ENCODE measurements around the gene CASP8. TPM values are rescaled to one million over a fixed set of nuclear protein-coding genes. Genes with fewer than 3 reads are reported as not detected.
A peak's percentile ranks its signal among the peaks of the same experiment; 100 is the strongest.

The CASP8 gene
- total and polyA plus RNA-seq, 2 of the 13 experiments (the other 11 are each of a cell fraction or from before 2014, with no cell fraction given), result 25.0 to 52.8 TPM

DNA sequence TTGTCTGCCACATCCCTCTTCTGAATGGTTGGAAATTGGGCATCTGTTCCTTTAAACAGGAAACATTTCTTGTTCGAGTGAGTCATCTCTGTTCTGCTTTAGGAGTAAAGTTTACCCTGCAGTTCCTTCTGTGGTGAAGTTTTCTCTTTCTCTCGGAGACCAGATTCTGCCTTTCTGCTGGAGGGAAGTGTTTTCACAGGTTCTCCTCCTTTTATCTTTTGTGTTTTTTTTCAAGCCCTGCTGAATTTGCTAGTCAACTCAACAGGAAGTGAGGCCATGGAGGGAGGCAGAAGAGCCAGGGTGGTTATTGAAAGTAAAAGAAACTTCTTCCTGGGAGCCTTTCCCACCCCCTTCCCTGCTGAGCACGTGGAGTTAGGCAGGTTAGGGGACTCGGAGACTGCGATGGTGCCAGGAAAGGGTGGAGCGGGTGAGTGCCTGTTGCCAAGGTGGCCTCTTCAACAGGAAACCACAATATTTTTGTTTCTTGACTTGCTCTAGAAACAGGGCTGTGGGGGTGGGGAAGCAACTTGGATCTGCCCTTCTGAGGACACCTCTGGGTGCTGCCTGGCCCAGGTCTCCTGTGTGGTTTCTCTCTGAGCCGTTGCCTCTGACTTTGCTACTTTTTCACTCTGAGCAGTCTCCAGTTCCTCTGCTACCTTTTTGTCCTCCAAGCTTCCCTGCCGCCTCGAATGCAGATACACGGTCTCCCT, 2.2 kb upstream of the CASP8 start (continued):
- TF ChIP-seq, protein P1, sequence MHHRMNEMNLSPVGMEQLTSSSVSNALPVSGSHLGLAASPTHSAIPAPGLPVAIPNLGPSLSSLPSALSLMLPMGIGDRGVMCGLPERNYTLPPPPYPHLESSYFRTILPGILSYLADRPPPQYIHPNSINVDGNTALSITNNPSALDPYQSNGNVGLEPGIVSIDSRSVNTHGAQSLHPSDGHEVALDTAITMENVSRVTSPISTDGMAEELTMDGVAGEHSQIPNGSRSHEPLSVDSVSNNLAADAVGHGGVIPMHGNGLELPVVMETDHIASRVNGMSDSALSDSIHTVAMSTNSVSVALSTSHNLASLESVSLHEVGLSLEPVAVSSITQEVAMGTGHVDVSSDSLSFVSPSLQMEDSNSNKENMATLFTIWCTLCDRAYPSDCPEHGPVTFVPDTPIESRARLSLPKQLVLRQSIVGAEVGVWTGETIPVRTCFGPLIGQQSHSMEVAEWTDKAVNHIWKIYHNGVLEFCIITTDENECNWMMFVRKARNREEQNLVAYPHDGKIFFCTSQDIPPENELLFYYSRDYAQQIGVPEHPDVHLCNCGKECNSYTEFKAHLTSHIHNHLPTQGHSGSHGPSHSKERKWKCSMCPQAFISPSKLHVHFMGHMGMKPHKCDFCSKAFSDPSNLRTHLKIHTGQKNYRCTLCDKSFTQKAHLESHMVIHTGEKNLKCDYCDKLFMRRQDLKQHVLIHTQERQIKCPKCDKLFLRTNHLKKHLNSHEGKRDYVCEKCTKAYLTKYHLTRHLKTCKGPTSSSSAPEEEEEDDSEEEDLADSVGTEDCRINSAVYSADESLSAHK (CRISPR knock-in tag; IDR thresholded peaks at IDR 0.05; ENCODE audit: borderline replicate concordance), result no peak
- TF ChIP-seq ZMYM2 (CRISPR knock-in tag; IDR thresholded peaks at IDR 0.05) (no peak), ZNF550 (CRISPR knock-in tag; IDR thresholded peaks at IDR 0.05; ENCODE audit: borderline replicate concordance) (no peak), ZNF672 (CRISPR knock-in tag; IDR thresholded peaks at IDR 0.05) (no peak), BRF2 (CRISPR knock-in tag; IDR thresholded peaks at IDR 0.05) (no peak; the same call in 1 of the 2 replicates), ZFP62 (CRISPR knock-in tag; IDR thresholded peaks at IDR 0.05) (no peak), ZNF577 (CRISPR knock-in tag; IDR thresholded peaks at IDR 0.05; ENCODE audit: borderline replicate concordance, low read depth) (no peak), ZHX1 (CRISPR knock-in tag; IDR thresholded peaks at IDR 0.05; ENCODE audit: low read depth) (peak; percentile 36; the same call in 1 of the 2 replicates), ZC3H13 (CRISPR knock-in tag; IDR thresholded peaks at IDR 0.05) (no peak; the same call in 1 of the 2 replicates), FOXK1 (CRISPR knock-in tag; IDR thresholded peaks at IDR 0.05; ENCODE audit: borderline replicate concordance, low read depth) (no peak), SMARCC2 (IDR thresholded peaks at IDR 0.05) (no peak), RARG (CRISPR knock-in tag; IDR thresholded peaks at IDR 0.05; ENCODE audit: low read depth) (no peak), HDAC2 (CRISPR knock-in tag; IDR thresholded peaks at IDR 0.05) (peak; percentile 51), ZNF34 (CRISPR knock-in tag; IDR thresholded peaks at IDR 0.05; ENCODE audit: borderline replicate concordance) (no peak), ZNF441 (CRISPR knock-in tag; IDR thresholded peaks at IDR 0.05; ENCODE audit: borderline replicate concordance) (no peak), KAT8 (CRISPR knock-in tag; IDR thresholded peaks at IDR 0.05) (peak; percentile 56), PRPF4 (IDR thresholded peaks at IDR 0.05; ENCODE audit: low read depth, low read length, poor library complexity, severe bottlenecking) (no peak), CBX2 (IDR thresholded peaks at IDR 0.05; ENCODE audit: low read depth, low read length) (no peak), CBX2 (CRISPR knock-in tag; IDR thresholded peaks at IDR 0.05; ENCODE audit: low read depth) (peak; percentile 70; the same call in 1 of the 2 replicates), ISL2 (CRISPR knock-in tag; IDR thresholded peaks at IDR 0.05) (no peak), FOSL1 (CRISPR knock-in tag; IDR thresholded peaks at IDR 0.05; ENCODE audit: borderline replicate concordance) (peak; percentile 78; the same call in 1 of the 2 replicates), NFIC (IDR thresholded peaks at IDR 0.05; ENCODE audit: low read length) (0 out of 2 replicates have a peak, but pooled peaks have one; percentile 39)
- TF ChIP-seq, protein P2, sequence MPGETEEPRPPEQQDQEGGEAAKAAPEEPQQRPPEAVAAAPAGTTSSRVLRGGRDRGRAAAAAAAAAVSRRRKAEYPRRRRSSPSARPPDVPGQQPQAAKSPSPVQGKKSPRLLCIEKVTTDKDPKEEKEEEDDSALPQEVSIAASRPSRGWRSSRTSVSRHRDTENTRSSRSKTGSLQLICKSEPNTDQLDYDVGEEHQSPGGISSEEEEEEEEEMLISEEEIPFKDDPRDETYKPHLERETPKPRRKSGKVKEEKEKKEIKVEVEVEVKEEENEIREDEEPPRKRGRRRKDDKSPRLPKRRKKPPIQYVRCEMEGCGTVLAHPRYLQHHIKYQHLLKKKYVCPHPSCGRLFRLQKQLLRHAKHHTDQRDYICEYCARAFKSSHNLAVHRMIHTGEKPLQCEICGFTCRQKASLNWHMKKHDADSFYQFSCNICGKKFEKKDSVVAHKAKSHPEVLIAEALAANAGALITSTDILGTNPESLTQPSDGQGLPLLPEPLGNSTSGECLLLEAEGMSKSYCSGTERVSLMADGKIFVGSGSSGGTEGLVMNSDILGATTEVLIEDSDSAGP (CRISPR knock-in tag; IDR thresholded peaks at IDR 0.05; ENCODE audit: borderline replicate concordance), result peak; percentile 98

Data from HepG2 (cell line).